GM12873 (cell line): ENCODE results near the gene SNX3.
A peak's percentile ranks its signal among the peaks of the same experiment; 100 is the strongest.

ENCODE experiments used
- TF ChIP-seq, protein P1 (sequence below): IDR thresholded peaks from 2 replicates; pipeline ENCODE4 v1.5.1; 2012; ENCODE audit warnings: low read depth, mild to moderate bottlenecking, moderate library complexity, low read length, control low read depth; ENCODE audit not compliant: insufficient read depth; ENCODE audit errors: missing control alignments

SNX3 gene

DNA sequence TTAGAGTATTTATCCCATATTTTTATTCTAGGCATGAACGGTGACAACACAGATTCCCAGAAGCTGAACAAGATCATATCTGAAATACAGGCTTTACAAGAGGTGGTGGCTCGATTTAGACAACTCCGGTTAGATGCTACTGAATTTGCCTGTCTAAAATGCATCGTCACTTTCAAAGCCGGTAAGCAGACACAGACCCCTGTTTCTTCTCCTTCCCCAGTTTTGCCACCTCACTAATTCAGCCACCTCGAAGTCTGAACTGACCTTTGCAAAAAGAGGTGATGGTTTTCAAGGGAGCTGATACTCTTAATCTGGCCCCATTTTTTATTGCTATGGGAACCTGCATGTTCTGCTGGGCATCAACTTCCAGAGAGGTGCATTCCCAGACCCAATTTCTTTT is 80.1 kb downstream of the SNX3 start:
- TF ChIP-seq, protein P1, sequence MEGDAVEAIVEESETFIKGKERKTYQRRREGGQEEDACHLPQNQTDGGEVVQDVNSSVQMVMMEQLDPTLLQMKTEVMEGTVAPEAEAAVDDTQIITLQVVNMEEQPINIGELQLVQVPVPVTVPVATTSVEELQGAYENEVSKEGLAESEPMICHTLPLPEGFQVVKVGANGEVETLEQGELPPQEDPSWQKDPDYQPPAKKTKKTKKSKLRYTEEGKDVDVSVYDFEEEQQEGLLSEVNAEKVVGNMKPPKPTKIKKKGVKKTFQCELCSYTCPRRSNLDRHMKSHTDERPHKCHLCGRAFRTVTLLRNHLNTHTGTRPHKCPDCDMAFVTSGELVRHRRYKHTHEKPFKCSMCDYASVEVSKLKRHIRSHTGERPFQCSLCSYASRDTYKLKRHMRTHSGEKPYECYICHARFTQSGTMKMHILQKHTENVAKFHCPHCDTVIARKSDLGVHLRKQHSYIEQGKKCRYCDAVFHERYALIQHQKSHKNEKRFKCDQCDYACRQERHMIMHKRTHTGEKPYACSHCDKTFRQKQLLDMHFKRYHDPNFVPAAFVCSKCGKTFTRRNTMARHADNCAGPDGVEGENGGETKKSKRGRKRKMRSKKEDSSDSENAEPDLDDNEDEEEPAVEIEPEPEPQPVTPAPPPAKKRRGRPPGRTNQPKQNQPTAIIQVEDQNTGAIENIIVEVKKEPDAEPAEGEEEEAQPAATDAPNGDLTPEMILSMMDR, result no peak

DNA sequence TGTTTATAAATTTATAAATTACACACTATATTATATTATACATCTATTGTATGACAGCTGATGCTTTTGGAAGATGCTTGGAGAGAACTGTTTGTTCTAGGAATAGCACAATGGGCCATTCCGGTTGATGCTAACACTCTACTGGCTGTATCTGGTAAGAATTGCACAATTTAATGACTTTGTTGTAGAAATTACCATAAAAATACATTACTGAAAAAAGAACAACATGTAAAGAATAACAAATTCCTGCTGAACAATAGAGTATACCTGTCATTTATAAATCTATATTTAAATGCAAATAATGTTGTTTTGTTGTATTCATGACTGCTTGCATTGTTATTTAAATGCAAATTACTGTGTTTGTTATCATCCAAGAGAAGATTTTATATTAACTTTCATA is 80.6 kb downstream of the SNX3 start:
- TF ChIP-seq, protein P1, result no peak

DNA sequence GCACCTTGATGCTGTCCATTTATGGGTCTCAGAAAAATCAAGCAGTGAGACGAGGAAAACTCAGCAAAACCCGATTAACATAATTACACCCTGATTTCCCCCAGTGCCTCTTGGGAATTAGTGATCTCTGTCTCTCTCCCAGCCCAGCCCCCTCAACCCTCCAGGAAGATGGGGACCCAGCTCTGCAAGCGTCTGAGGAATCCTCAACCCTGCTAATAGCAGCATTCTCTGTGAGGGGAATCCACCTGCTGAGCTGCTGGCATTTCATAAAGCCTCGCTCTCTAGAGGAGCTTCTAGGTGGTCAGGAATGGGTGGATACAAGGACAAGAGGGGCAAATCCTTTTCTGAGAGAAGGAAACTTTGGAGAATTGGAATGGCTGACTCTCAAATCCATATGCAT is 81.1 kb downstream of the SNX3 start:
- TF ChIP-seq, protein P1, result no peak

DNA sequence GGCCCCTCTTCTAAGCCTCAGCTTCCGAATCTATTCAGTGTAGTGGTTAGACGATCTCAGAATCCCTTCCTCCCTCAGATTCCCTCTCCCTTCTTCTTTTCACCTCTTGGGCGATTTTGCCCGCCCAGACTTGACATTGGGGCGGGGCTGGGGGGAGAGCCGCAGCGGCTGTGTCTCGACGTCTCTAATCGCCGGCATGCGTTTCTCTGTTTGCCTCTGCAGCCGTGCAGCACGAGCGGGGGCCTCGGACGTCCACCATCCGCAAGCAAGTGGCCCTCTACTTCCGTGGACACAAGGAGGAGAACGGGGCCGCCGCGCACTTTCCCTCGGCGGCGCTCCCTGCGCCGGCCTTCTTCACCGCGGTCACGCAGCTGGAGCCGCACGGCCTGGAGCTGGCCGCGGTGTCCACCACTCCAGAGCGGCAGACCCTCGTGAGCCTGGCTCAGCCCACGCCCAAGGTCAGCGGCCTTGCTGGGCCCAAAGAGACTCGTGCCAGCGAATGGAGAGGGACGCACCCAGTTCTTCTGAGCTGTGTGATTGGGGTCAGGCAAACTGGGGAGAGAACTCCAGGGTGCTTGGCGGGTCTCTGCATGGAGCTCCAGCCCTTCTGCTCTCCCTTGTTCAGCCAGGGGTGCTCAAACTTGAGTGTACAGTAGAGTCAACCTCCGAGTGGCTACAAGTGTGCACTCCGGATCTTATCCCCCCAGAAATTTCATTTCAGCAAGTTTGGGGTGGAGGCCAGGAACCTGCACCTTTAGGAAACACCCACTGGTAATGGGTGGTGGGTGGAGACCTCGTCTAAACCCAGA is 84.4 kb downstream of the SNX3 start:
- TF ChIP-seq, protein P1, result no peak

DNA sequence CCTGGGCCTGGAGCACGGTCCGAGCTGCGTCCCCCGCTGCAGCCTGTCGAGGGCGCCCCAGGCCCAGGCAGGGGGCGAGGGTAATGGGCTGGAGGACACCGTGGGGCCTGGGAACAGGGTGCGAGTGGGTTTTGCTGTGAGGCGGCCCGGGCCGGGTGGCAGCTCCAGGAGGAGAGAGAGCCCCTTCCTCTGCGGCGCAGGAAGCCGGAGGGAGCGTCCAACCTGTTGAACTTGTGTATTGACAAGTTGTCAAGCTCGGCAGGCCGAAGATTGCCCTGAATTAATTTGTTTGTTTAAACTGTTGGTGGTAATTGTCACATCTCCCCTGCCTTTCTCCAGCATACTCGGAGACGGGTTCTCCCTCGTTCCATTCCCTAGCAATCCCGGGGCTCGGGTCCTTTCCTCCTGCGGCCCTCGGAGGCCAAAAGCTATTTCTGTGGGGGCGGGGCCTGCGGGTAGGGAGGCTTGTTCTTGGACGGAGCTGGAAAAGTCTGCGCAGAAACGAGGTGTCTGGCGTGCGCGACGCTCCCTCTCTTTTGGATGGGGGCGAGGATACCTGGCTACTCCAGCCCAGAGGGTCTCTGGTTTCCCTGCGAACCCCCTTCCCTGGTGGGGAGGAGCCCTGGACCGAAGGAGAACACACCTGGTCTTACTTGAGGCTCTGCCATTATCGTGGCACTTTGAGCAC is 85.1 kb downstream of the SNX3 start:
- TF ChIP-seq, protein P1, result peak; percentile 30

GRCh38 chr6:108175176-108175591 is 85.7 kb downstream of the SNX3 start:
- TF ChIP-seq, protein P1, result no peak

DNA sequence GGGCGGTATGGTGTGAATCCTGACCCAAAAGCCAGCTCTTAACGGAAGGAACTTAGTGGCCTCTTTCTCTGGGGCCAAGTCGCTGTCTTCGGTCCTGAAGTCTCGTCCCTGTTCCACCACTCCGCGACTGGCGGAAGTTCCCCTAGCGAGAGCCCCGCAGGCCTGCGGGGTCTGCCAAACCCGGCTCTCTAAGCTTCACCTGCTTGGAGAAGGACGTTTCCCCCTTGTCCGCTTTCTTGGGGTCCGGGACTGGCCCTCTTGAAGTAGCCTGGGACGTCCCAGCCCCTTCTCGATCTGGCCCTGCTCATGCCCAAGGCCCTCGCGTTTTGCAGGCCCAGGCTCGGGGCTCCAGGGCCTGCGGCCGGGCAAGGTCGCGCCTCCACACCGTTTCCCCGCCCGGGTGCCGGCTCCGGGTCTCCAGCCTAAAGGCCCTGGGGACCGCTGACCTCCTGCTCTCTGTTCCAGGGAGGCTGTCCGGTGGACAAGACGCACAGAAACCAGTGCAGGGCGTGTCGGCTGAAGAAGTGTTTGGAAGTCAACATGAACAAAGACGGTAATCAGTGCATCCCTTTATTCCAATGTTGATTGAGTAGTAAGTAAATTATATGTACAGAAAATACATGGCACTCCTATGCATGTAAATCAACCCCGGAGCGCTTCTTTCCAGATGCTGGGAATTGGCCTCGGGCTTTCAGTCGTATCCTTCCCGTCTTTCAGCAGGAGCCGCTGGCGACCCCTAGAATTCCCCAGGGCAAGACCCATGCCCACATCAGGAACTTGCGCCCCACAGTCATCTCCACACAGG is 86.3 kb downstream of the SNX3 start:
- TF ChIP-seq, protein P1, result no peak
